SIG-M5 treated with dmso at 0.1 percent for 504 hours (cell line): ENCODE results near the gene ATP2B3.

Source experiments
- DNase-seq: peaks from one replicate; lab custom pipeline; 2025; ENCODE audit not compliant: unreplicated experiment; lab: John Stamatoyannopoulos, UW

Gene ATP2B3

DNA sequence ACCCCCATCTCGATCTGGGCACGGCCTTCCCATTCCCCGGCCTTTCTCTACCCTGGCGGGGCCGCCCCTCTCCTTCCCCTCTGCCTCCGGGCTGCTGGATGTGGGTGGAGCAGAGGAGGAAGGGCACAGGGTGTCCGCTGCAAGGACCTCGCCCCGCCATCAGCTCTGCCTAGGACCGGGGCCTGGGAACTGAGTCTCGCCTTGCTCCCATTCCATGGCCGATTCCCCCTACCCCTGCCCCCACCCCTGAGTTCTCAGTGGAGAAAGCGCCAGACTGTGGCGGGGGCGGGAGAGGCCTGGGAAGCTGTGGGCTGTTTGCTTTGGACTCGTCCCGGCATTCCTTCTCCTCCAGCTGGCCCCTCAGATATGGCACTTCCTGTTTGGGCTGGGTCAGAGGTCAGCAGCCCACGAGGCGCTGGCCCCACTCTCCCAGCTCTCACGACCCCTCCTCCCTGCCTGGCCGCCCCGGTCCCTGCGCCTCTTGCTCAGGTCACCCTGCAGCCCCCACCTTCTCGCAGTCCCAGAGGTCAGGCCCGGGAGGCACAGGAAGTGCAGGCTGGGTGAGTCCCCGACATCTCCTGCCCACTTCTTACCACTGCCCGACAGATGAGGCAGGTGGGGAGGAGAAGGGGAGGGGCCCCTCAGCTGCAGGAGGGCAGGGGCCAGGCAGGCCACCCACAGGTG is 29.1 kb upstream of the ATP2B3 start:
- DNase-seq: no peak

GRCh38 chrX:153490217-153490930 is 27.1 kb upstream of the ATP2B3 start:
- no peak for DNase-seq

GRCh38 chrX:153491351-153491914 is 26.0 kb upstream of the ATP2B3 start:
- no peak for DNase-seq

DNA sequence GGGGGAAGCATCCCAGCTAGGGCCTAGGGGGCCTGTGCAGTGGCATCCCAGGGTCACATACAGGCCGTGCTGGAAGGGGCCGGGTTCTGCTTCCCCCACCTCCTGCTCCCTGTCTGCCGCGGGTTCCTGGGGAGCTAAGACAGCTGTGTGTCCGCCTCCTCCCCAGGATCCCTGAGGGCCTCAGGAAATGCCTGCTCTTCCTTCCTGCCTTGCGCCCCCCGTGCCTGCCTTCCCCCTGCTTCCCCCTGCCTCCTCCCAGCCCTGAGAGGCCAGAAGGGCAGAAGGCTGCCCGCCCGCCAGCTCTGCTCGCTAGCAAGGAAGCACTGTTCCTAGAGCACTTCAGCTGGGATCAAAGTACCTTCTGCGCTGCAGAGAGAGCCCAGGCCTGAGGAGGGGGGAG is 25.5 kb upstream of the ATP2B3 start:
- no peak for DNase-seq

DNA sequence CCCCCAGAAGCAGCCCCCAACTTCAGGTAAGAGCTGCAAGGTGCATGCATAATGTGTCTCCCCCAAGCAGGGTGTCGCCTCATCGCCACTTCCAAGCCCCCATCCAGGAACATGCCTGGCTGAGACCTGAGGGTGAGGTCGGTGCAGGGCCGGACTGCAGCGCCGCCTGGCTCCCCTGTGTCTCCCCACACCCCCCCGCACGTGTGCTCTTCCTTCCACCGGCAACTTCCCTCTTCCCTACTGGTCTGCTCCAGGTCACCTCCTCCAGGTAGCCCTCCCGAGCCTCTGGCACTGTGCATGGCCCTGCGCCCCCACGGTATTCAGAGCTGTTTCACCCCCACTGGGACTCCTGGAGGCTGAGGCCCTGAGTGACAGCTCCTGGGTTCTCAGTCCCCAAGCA is 24.9 kb upstream of the ATP2B3 start:
- DNase-seq: no peak

DNA sequence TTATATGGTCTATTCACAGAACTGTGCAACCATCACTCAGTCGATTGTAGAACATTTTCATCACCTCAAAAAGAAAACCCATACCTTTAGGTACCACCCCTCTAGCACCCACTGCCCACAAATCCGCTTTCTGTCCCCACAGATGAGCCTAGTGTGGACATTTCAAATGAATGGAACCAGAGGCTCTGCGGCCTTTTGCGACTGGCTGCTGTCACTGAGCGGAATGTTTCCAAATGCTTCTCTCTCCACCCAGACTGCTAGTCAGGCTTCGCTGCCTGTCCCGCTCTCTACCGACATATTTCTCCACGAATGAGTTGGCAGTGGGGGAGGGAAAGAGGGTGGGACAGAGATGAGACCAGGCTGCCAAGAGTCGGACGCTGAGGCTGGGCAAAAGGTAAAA is 24.4 kb upstream of the ATP2B3 start:
- DNase-seq: no peak

DNA sequence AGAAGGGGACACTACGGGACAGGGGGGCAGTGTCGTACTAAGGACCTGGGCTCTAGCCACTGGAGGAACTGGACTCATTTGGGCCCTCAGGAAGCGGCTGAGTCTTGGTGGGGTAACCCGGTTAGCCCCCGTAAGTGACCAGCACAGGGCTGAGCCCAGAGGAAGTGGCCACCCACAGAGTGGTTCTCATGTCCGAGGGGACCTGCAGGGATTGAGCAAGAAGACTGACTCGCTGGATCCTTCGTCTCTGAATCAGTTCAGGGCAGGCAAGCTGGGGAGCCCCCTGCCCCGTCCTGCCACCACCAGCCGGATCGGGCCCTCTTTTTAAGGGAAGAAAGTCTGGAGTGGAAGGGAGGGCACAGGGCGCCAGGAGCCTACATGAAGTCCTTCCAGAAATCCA is 23.4 kb upstream of the ATP2B3 start:
- no peak for DNase-seq

GRCh38 chrX:153494541-153495361 is 22.7 kb upstream of the ATP2B3 start, which contains the start of gene BGN:
Gene BGN (plus strand): TSS chrX:153494980. CDS start chrX:153504632, 9,652 bp downstream.
- DNase-seq: no peak

- no peak for DNase-seq
These were observed 22.1 kb upstream of the ATP2B3 start for GRCh38 chrX:153495362-153495751.

DNA sequence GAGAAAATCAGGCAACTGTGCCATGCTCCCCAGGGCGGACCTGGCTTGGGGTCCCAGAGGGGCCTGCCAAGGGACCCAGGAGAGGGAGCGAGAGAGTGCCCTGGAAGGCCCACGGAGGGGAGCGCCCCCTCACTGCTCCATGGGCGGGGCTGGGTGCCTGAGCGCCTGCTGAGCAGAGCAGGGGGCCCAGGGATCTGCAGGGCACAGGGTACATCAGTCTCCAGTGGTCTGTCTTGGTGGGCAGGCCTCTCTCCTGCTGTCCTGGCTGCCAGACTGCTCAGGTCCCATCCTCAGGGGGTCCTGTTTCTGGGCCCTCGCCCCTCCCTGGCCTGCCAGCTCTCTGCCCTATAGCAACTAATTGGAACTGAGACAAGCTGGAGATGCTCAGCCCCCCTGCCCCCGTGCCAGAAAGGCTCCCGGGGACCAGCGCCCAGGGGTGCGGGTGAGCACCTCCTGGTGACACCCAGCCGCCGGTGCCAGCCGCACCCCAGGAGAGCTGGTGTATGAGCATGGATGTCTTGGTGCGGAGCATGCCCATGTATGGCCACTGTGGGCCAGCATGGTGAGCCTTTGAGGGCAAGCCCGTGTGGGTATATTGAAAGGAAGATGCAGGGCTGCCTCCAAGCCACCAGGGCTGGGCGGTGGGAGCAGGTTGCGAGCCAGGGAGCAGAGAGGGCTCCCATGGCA is 21.4 kb upstream of the ATP2B3 start:
- no peak for DNase-seq

DNA sequence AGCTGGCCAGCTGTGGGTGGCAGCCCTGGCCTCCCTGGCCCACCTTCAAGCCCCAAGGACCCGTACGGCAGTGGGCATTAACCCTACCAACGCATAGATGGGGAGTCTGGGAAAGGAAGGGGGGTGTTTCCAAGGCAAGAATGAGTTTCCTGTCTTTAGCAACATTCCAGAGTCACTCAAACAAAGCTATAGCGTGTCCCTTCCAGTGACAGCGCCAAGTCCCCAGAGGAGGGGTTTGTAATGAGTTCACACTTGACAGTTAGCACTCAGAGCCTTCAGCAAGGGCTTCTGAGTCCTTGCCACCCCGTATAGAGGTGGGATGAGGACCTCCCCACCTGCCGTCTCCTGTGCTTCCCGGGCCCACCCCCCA is 20.9 kb upstream of the ATP2B3 start:
- no peak for DNase-seq

GRCh38 chrX:153498453-153498852 is 19.0 kb upstream of the ATP2B3 start:
- DNase-seq: no peak

DNA sequence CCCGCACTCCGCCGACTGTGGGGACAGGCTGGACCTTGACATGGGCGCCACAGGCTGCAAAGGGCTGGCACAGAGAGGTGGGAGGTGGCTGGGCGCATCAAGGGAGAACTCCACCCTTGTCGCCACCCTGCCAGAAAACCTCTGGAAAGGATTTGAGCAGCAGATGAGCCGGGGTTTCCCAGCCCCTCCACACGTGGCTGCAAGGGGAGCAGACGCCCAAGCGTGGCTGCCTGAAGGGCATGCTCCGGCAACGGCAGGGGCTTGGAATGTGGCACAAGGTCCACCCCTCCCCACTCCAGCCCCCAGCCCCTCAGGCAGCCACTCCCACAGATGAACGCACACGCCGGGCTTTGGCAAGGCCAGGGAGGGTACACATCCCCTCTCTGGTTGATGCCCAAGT is 18.1 kb upstream of the ATP2B3 start:
- DNase-seq: no peak

DNA sequence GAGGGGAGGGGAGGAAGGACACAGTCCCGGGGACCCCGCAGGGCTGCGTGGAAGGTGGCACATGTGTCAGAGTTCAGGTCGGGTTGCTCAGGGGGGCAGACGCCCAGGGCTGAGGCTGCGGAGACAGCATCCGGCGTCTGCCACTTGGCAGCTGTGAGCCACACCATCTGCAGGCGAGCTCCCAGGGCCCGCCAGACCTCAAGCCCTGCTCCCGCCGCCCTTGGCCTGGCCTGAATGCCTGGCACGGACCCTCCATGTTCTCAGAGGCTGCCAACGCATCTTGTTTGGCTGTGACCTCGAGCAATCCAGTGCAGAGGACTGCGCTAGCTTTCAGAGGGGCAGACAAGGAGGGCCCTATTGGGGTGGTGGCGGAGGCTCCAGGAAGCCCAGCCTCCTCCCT is 17.6 kb upstream of the ATP2B3 start:
- no peak for DNase-seq

- DNase-seq: no peak
These were observed 16.7 kb upstream of the ATP2B3 start for GRCh38 chrX:153500676-153501280.

DNA sequence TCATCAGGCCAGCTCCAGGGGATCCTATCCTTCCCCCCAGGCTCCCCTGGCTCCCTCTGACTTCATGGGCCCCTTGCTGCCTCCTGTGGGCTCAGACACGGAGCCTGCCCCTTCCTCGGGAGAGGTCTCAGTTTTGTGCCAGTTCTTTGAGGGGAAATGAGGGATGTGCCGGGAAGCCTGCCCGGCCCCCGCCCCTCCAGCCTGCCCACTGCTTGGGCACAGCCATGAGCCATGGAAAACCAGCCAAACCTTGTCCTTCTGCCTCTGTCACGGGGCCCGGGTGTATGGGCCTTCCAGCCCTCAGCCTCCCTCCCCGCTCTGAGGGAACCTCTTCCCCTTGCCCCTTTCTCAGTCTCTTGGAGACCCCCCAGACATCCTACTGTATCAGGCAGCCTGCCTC is 15.9 kb upstream of the ATP2B3 start:
- no peak for DNase-seq

GRCh38 chrX:153502131-153502530 is 15.3 kb upstream of the ATP2B3 start:
- no peak for DNase-seq

DNA sequence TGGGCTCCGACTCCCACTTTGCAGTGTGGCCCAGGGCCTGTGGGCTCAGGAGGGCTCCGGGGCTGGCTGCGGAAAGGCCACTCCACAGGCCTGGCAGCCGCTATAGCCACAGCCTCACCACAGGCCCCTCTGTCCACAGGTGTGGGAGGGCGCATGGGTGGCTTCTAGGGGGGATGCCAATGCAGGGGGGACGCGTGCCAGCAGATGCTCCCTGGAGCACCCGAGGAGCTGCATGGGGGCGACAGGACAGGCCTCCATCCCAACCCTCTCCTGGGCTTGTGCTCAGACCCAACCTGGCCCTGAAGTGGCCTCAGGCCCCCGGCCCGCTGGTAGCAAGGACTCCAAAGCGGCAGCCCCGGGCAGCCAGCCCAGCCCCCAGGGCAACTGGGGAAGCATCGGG is 14.6 kb upstream of the ATP2B3 start:
- DNase-seq: no peak

DNA sequence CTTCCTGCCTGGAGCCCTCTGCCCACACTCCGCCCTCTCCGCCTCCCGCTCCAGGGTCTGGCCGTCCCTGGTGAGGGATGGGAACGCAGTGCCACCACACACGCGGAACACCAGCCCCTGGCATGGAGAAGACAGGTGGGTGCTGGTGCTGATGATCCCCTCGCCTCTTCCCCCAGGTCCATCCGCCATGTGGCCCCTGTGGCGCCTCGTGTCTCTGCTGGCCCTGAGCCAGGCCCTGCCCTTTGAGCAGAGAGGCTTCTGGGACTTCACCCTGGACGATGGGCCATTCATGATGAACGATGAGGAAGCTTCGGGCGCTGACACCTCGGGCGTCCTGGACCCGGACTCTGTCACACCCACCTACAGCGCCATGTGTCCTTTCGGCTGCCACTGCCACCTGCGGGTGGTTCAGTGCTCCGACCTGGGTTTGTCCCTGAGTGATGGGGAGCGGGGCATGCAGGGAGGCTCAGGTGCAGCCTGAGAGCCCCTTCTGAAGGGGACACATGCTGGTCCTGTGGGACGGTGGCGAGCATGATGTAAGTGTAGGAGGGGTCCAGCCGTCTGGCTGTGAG is 12.9 kb upstream of the ATP2B3 start:
- DNase-seq: no peak

DNA sequence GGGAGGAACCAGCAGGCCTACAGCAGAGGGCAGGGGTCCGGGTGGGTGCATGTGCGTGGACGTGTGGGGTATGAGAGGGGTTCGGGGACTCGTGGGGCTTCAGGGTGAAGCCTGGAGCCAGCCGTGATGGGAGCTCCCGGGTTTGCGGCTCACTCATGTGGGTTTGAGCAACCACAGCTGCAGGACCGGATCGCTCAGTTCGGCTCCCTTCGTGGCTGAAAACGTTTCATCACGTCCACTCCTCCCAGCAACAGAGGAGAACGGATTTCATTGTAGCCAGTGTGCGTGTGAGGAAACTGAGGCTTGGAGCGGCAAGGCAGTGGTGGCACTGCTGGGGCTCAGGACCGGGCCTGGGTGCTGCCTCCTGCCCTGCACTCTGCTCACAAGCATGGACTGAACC is 12.1 kb upstream of the ATP2B3 start:
- no peak for DNase-seq
